SU-DHL-6 (cell line): Measurements from ENCODE around the gene SUSD4.

Experiments used
- EZH2phosphoT487 ChIP-seq: fragments of 200-600 bp; sonication (generic), shearing (Covaris generic); conservative IDR thresholded peaks from 2 replicates; pipeline ENCODE4 v1.6.1; 2018; ENCODE audit warnings: mild to moderate bottlenecking, antibody characterized with exemption, low read length, moderate library complexity, mixed read lengths
- TF ChIP-seq, protein P1 (sequence below): fragments of 200-600 bp; sonication (generic); IDR thresholded peaks from one replicate; pipeline ENCODE4 v1.5.1; 2017; ENCODE audit warnings: antibody characterized with exemption, mild to moderate bottlenecking, low read length, moderate library complexity; ENCODE audit not compliant: insufficient read depth, poor library complexity, severe bottlenecking

DNA sequence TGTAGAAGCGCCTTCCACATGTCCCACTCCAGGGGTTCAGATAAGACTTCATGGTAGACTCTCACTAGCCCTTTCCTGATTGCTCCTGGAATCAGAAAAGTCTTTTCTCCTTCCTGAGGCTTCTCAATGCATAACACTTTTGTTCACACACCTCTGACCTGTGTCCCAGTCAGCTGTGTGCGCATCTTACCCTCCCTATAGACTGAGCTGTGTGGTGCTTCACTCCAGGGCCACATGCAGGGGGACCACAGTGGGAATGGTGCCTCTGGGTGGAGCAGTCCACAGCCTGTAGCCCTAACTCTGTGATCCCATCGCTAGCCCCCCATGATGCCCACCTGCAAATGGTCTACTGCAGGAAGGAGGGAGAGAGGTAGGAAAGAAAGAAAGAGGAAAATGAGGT, 136.9 kb downstream of the SUSD4 start:
- TF ChIP-seq, protein P1, sequence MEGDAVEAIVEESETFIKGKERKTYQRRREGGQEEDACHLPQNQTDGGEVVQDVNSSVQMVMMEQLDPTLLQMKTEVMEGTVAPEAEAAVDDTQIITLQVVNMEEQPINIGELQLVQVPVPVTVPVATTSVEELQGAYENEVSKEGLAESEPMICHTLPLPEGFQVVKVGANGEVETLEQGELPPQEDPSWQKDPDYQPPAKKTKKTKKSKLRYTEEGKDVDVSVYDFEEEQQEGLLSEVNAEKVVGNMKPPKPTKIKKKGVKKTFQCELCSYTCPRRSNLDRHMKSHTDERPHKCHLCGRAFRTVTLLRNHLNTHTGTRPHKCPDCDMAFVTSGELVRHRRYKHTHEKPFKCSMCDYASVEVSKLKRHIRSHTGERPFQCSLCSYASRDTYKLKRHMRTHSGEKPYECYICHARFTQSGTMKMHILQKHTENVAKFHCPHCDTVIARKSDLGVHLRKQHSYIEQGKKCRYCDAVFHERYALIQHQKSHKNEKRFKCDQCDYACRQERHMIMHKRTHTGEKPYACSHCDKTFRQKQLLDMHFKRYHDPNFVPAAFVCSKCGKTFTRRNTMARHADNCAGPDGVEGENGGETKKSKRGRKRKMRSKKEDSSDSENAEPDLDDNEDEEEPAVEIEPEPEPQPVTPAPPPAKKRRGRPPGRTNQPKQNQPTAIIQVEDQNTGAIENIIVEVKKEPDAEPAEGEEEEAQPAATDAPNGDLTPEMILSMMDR = no peak
- no peak for TF ChIP-seq EZH2phosphoT487
